Parathyroid adenoma (tissue), 2 donors: Measurements from ENCODE around the gene C11orf98.
A peak's percentile ranks its signal among the peaks of the same experiment; 100 is the strongest.
"Not testable (repeated sequence)": the region's sequence is repeated elsewhere in the genome, so short reads cannot be mapped to it uniquely, and the experiment has no call there.

Experiments used
- H2AFZ ChIP-seq: fragments of 300-600 bp; sonication (generic); one replicate; pipeline ENCODE4 v1.7.0; 2017; ENCODE audit warnings: antibody characterized with exemption, mild to moderate bottlenecking
- H3K27ac ChIP-seq: fragments of 300-600 bp; sonication (generic); one replicate; pipeline ENCODE4 v1.7.0; 2017
- H3K27me3 ChIP-seq: fragments of 300-600 bp; sonication (generic); one replicate; pipeline ENCODE4 v1.7.0; 2017; ENCODE audit warnings: low read length; ENCODE audit not compliant: control insufficient read depth, insufficient read depth
- H3K36me3 ChIP-seq: fragments of 300-600 bp; sonication (generic); one replicate; pipeline ENCODE4 v1.7.0; 2017; ENCODE audit warnings: low read length; ENCODE audit not compliant: control insufficient read depth, insufficient read depth
- H3K4me1 ChIP-seq: fragments of 300-600 bp; sonication (generic); one replicate; pipeline ENCODE4 v1.7.0; 2017; ENCODE audit warnings: control low read depth
- H3K4me2 ChIP-seq: fragments of 300-600 bp; sonication (generic); one replicate; pipeline ENCODE4 v1.7.0; 2017; ENCODE audit warnings: low read length
- H3K4me3 ChIP-seq: fragments of 300-600 bp; sonication (generic); one replicate; pipeline ENCODE4 v1.7.0; 2017; ENCODE audit warnings: low read depth, low read length
- H3K79me2 ChIP-seq: fragments of 300-600 bp; sonication (generic); one replicate; pipeline ENCODE4 v1.7.0; 2017; ENCODE audit warnings: control low read depth
- H3K9ac ChIP-seq: fragments of 300-600 bp; sonication (generic); one replicate; pipeline ENCODE4 v1.7.0; 2017; ENCODE audit warnings: mild to moderate bottlenecking
- H3K9me3 ChIP-seq: fragments of 300-600 bp; sonication (generic); one replicate; pipeline ENCODE4 v1.7.0; 2017; ENCODE audit warnings: low read length; ENCODE audit not compliant: control insufficient read depth
- CTCF ChIP-seq: fragments of 300-600 bp; sonication (generic); IDR thresholded peaks from one replicate; pipeline ENCODE4 v1.7.0; 2017; ENCODE audit warnings: antibody characterized with exemption, mild to moderate bottlenecking
- donor health status: primary hyperparathyroidism.

Gene C11orf98

GRCh38 chr11:62622476-62623089, 42.4 kb downstream of the C11orf98 start:
- H3K4me3 ChIP-seq, result peak overlapping the region; percentile 21
- H3K4me2 ChIP-seq, result peak overlapping the region; percentile 48
- peak overlapping the region; percentile 91 for H3K27ac ChIP-seq
- no peak for TF ChIP-seq CTCF
- H3K9me3 ChIP-seq, result no peaks in the 10 kb centered on the region
- no peak overlapping the region for H3K9ac ChIP-seq
- H3K4me1 ChIP-seq, result no peaks in the 10 kb centered on the region
- H3K79me2 ChIP-seq, result no peaks in the 10 kb centered on the region
- peak overlapping the region; percentile 75 for H2AFZ ChIP-seq
- no peaks in the 10 kb centered on the region for H3K27me3 ChIP-seq
- no peaks in the 10 kb centered on the region for H3K36me3 ChIP-seq

- no peak for TF ChIP-seq CTCF
- peak within 1 kb of the TSS; percentile 19 for H3K9ac ChIP-seq
- H3K36me3 ChIP-seq, result no peaks in the 10 kb centered on the region
- H3K4me2 ChIP-seq, result peak within 1 kb of the TSS; percentile 75
- peak within 1 kb of the TSS; percentile 75 for H2AFZ ChIP-seq
- H3K27me3 ChIP-seq, result no peaks in the 10 kb centered on the region
- peak within 1 kb of the TSS; percentile 91 for H3K27ac ChIP-seq
- H3K4me1 ChIP-seq, result no peaks in the 10 kb centered on the region
- no peaks in the 10 kb centered on the region for H3K79me2 ChIP-seq
- H3K4me3 ChIP-seq, result peak within 1 kb of the TSS; percentile 62
- H3K9me3 ChIP-seq, result no peaks in the 10 kb centered on the region
Measured at GRCh38 chr11:62621567-62622470, 43.2 kb downstream of the C11orf98 start, which contains the start of gene B3GAT3. Gene B3GAT3 (minus strand): TSS chr11:62621986. CDS start chr11:62621947, 39 bp downstream.

DNA sequence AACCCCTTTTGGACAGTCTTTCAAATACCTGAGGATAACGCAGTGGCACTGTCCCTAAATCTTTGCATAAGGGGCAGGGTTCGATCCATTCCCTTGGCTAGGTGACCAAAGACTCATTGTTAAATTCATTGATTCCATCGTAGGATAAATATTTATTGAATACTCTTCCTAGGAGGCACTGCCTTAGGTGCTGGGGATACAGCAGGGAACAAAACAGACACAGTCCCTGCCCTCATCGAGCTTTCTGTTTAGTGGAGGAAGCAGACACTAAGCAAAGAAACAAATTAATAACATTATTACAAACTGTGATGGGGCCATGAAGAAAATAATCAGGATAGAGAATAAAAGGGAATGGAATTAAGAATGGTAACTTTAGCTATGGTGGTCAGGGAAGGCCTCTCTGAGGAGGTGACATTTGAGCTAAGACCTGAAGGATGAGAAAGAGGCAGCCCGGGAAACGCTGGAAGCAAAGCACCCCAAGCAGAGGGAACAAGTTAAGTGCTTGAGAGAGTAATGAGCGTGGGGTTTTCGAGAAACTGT, 43.9 kb downstream of the C11orf98 start:
- no peaks in the 10 kb centered on the region for H3K27me3 ChIP-seq
- H3K79me2 ChIP-seq, result no peaks in the 10 kb centered on the region
- no peaks in the 10 kb centered on the region for H3K4me1 ChIP-seq
- H3K9ac ChIP-seq, result no peak overlapping the region
- peak overlapping the region; percentile 75 for H2AFZ ChIP-seq
- peak overlapping the region; percentile 91 for H3K27ac ChIP-seq
- H3K9me3 ChIP-seq, result no peaks in the 10 kb centered on the region
- H3K4me3 ChIP-seq, result peak overlapping the region; percentile 62
- no peaks in the 10 kb centered on the region for H3K36me3 ChIP-seq
- peak overlapping the region; percentile 75 for H3K4me2 ChIP-seq
- TF ChIP-seq CTCF, result no peak

DNA sequence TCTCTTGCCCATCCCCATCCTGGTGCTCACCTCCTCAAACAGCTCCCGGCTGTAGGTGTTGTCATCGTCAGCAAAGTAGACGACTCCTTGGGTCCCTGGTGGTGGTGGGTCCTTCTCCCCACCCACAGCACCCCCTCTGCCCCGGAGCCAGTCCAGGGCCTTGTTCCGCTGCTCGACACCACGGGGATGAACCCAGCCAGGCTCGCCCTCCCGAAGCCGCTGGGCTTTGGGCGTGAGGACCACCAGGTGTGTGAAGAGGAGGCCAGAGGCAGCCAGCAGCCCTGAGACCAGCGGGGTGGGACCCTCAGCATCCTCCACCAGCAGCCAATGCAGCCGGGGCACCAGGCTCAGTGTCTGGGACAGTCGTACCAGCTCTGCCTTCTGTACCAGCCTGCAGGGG, 48.1 kb downstream of the C11orf98 start:
- H3K9ac ChIP-seq, H3K4me1 ChIP-seq, H3K4me2 ChIP-seq, H3K27me3 ChIP-seq, H3K9me3 ChIP-seq, H3K79me2 ChIP-seq, H2AFZ ChIP-seq, H3K36me3 ChIP-seq, H3K4me3 ChIP-seq, H3K27ac ChIP-seq: not testable (repeated sequence)

DNA sequence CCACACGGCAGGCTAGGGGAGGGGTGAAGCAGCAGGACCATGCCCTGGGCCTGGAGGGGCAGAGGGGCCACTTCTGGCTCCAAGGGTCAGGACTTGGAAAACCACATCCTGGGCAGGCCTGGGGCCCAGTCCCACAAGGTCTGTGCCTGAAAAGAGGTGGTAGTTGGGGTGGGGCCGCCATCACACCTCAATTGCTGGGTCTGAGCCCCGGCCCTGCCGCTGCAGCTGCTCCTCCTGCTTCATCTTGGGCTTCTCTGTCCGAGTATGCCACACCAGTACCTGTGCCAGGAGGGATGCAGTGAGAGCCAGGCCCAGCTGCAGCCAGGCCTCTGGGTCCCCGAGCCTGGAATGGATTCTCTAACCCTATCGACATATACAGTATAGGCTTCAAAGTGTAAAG, 49.5 kb downstream of the C11orf98 start:
- no peak for TF ChIP-seq CTCF
- H3K27ac ChIP-seq, result no peak overlapping the region
- no peak overlapping the region for H3K9ac ChIP-seq
- H3K4me1 ChIP-seq, result no peaks in the 10 kb centered on the region
- H3K36me3 ChIP-seq, result no peaks in the 10 kb centered on the region
- no peaks in the 10 kb centered on the region for H3K79me2 ChIP-seq
- H3K4me3 ChIP-seq, result no peak overlapping the region
- H3K4me2 ChIP-seq, result no peak overlapping the region
- H3K9me3 ChIP-seq, result no peaks in the 10 kb centered on the region
- no peak overlapping the region for H2AFZ ChIP-seq
- H3K27me3 ChIP-seq, result no peaks in the 10 kb centered on the region
